ENCODE data around the gene OR10Z1. TPM values are rescaled to one million over a fixed set of nuclear protein-coding genes. Genes with fewer than 3 reads are reported as not detected.

OR10Z1 gene
- total and polyA plus RNA-seq, 9 of the 15 experiments (the other 6 are each of a cell fraction or from before 2014, with no cell fraction given): 0.01 to 0.94 (median 0.35) TPM; not detected in 5

- TF ChIP-seq ZNF398 (CRISPR knock-in tag; IDR thresholded peaks at IDR 0.05) (no peak), ZNF134 (CRISPR knock-in tag; conservative IDR thresholded peaks at IDR 0.05) (no peak), CXXC5 (CRISPR knock-in tag; IDR thresholded peaks at IDR 0.05) (no peak), TFE3 (CRISPR knock-in tag; IDR thresholded peaks at IDR 0.05) (no peak), JUN (IDR thresholded peaks at IDR 0.05; ENCODE audit: borderline replicate concordance, low read depth, low read length) (no peak), JUN (CRISPR knock-in tag; IDR thresholded peaks at IDR 0.05; ENCODE audit: borderline replicate concordance) (no peak), MYNN (IDR thresholded peaks at IDR 0.05) (no peak), MYNN (CRISPR knock-in tag; IDR thresholded peaks at IDR 0.05) (no peak), GATA2 (CRISPR knock-in tag; IDR thresholded peaks at IDR 0.05) (peak; percentile 35; the same call in 1 of the 2 replicates), TEAD1 (CRISPR knock-in tag; IDR thresholded peaks at IDR 0.05) (no peak)
- TF ChIP-seq, protein P1, sequence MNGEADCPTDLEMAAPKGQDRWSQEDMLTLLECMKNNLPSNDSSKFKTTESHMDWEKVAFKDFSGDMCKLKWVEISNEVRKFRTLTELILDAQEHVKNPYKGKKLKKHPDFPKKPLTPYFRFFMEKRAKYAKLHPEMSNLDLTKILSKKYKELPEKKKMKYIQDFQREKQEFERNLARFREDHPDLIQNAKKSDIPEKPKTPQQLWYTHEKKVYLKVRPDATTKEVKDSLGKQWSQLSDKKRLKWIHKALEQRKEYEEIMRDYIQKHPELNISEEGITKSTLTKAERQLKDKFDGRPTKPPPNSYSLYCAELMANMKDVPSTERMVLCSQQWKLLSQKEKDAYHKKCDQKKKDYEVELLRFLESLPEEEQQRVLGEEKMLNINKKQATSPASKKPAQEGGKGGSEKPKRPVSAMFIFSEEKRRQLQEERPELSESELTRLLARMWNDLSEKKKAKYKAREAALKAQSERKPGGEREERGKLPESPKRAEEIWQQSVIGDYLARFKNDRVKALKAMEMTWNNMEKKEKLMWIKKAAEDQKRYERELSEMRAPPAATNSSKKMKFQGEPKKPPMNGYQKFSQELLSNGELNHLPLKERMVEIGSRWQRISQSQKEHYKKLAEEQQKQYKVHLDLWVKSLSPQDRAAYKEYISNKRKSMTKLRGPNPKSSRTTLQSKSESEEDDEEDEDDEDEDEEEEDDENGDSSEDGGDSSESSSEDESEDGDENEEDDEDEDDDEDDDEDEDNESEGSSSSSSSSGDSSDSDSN (IDR thresholded peaks at IDR 0.05; ENCODE audit: borderline replicate concordance in 1 of 2, low read depth in 2 of 2, low read length in 2 of 2): no peak
Observed at GRCh38 chr1:158649052-158649451, 44.0 kb downstream of the OR10Z1 start (continued).

All from K562 (cell line).